PFSK-1 (cell line): ENCODE measurements around the gene KRT40. TPM values are rescaled to one million over a fixed set of nuclear protein-coding genes. Genes with fewer than 3 reads are reported as not detected.

Source experiments
- FOXP2 ChIP-seq: optimal IDR thresholded peaks from 2 replicates; pipeline ENCODE3; 2011; ENCODE audit warnings: borderline replicate concordance, control low read depth, inconsistent platforms; ENCODE audit not compliant: insufficient read depth; ENCODE audit errors: extremely low read length, extremely low read depth
- POLR2AphosphoS5 ChIP-seq: IDR thresholded peaks from 2 replicates; pipeline ENCODE4 v1.6.1; 2012; ENCODE audit warnings: low read depth, mild to moderate bottlenecking, control low read depth, low read length, moderate library complexity
- REST ChIP-seq, 2 experiments: IDR thresholded peaks; 2 replicates each; pipeline versions ENCODE4 v1.6.1 to v1.8.0; 2011 to 2012; ENCODE audit warnings: low read depth in 2 of 2, low read length in 2 of 2, control low read depth in 1 of 2, inconsistent platforms in 1 of 2, mild to moderate bottlenecking in 1 of 2, moderate library complexity in 1 of 2; ENCODE audit not compliant: insufficient read depth in 1 of 2
- SIN3A ChIP-seq: IDR thresholded peaks from 2 replicates; pipeline ENCODE4 v1.6.1; 2012; ENCODE audit warnings: mild to moderate bottlenecking, low read length, moderate library complexity, borderline replicate concordance; ENCODE audit not compliant: insufficient read depth
- TAF1 ChIP-seq: IDR thresholded peaks from 2 replicates; pipeline ENCODE4 v1.6.1; 2012; ENCODE audit warnings: low read length, control low read depth, borderline replicate concordance; ENCODE audit not compliant: insufficient read depth
- polyA plus RNA-seq: library from polyadenylated mRNA; unstranded; fragments of >200 nt; gene quantifications from one replicate; pipeline ENCODE4 v1.2.1, GENCODE V29; 2012; ENCODE audit warnings: low read depth, missing spikeins; ENCODE audit not compliant: insufficient read length

The KRT40 gene
- polyA plus RNA-seq, result not detected

- TF ChIP-seq SIN3A (no peak), REST (IDR thresholded peaks at IDR 0.05; ENCODE audit: insufficient read depth in 1 of 2, low read depth in 2 of 2, low read length in 2 of 2) (no peak), TAF1 (no peak)
These were observed at the start of gene KRT40 for GRCh38 chr17:40984226-40984625. TSS of gene KRT40 (minus strand) at chr17:40984326. CDS start at chr17:40984273, 53 bp downstream.

- TF ChIP-seq SIN3A (no peak), TAF1 (no peak), FOXP2 (no peak), REST (IDR thresholded peaks at IDR 0.05; ENCODE audit: insufficient read depth in 1 of 2, low read depth in 2 of 2, low read length in 2 of 2) (no peak)
These were observed 45.6 kb upstream of the KRT40 start, which contains the start of gene KRTAP1-4 for GRCh38 chr17:41029633-41030245. TSS of gene KRTAP1-4 (minus strand) at chr17:41030195. CDS start at chr17:41030078, 117 bp downstream.

- TF ChIP-seq SIN3A, result no peak
- TF ChIP-seq REST (IDR thresholded peaks at IDR 0.05; ENCODE audit: insufficient read depth in 1 of 2, low read depth in 2 of 2, low read length in 2 of 2), result no peak
- TF ChIP-seq FOXP2, result no peak
These were observed 42.8 kb upstream of the KRT40 start, which contains the start of gene KRTAP1-5 for GRCh38 chr17:41026715-41027471. TSS of gene KRTAP1-5 (minus strand) at chr17:41027208. CDS start at chr17:41027155, 53 bp downstream.

- TF ChIP-seq SIN3A (no peak), TAF1 (no peak), FOXP2 (no peak), POLR2AphosphoS5 (no peak), REST (IDR thresholded peaks at IDR 0.05; ENCODE audit: insufficient read depth in 1 of 2, low read depth in 2 of 2, low read length in 2 of 2) (no peak)
These were observed 40.6 kb upstream of the KRT40 start for GRCh38 chr17:41024697-41025096.
